Right lobe of liver (tissue), 4 donors: ENCODE data around the gene H3-3A.

Experiments
- CTCF ChIP-seq, 4 donors: fragments of 200-600 bp in 3 of 4; fragments of 450-650 bp in 1 of 4; IDR thresholded peaks; one replicate each; pipeline versions ENCODE4 v1.5.1 to v1.8.0; 2016 to 2022; ENCODE audit warnings: antibody characterized with exemption in 4 of 4, mild to moderate bottlenecking in 2 of 4
- POLR2A ChIP-seq: fragments of 450-650 bp; IDR thresholded peaks from one replicate; pipeline ENCODE4 v1.6.1; 2017; ENCODE audit warnings: antibody characterized with exemption, mild to moderate bottlenecking
- donor health status: DM: no; HTN: no; CAD: no.
- donor health status: DM: no; HTN: no; CAD: no.
- donor health status: DM: no; HTN: yes; CAD: no.

DNA sequence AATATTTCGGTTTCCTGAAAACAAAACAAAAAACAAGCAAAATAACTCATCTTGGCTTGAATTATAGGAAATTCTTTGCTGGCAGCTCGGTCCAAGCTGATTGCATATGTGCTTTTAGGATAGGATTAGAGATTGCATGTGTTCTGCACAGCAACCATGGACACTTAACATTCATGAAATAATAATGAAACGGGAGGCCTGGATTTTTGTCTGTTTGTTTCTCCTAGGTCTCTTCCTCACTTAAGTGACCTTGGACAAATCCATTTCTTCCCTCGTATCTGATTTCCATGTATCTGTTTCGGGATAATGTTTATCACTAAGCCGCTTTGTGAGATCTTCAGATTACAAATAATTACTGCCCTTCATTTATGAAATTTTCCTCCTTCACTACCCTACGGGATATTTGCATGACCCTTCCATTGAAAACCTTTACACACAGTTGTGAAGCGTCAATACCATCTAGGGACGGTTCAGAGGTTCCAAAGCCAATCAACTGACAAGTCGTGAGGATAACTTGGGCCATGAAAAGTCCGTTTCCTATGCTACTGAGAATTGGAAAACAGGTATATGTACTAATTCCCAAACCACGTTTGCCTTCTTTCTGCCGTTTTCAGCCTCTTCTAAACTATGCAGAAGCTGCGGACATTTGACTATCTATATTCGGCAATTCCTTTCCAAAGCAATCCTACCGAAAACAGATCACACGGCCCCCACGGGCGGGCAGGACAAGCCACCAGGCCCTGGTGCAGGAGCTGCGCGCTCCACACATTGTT, 1.3 kb upstream of the H3-3A start:
- TF ChIP-seq CTCF (IDR thresholded peaks at IDR 0.05) (no peak), POLR2A (no peak)
